PC-3 (cell line): ENCODE measurements around the gene DSG4.

Experiments used
- EZH2phosphoT487 ChIP-seq: fragments of 300-600 bp; sonication (generic); IDR thresholded peaks from 2 replicates; pipeline ENCODE4 v1.6.1; 2018; ENCODE audit warnings: mild to moderate bottlenecking, antibody characterized with exemption, low read length, borderline replicate concordance
- TF ChIP-seq, protein P1 (sequence below): fragments of 300-600 bp; sonication (generic); conservative IDR thresholded peaks from 2 replicates; pipeline ENCODE4 v1.5.1; 2017; ENCODE audit warnings: antibody characterized with exemption, low read depth, mild to moderate bottlenecking, low read length

- TF ChIP-seq, protein P1, sequence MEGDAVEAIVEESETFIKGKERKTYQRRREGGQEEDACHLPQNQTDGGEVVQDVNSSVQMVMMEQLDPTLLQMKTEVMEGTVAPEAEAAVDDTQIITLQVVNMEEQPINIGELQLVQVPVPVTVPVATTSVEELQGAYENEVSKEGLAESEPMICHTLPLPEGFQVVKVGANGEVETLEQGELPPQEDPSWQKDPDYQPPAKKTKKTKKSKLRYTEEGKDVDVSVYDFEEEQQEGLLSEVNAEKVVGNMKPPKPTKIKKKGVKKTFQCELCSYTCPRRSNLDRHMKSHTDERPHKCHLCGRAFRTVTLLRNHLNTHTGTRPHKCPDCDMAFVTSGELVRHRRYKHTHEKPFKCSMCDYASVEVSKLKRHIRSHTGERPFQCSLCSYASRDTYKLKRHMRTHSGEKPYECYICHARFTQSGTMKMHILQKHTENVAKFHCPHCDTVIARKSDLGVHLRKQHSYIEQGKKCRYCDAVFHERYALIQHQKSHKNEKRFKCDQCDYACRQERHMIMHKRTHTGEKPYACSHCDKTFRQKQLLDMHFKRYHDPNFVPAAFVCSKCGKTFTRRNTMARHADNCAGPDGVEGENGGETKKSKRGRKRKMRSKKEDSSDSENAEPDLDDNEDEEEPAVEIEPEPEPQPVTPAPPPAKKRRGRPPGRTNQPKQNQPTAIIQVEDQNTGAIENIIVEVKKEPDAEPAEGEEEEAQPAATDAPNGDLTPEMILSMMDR, result no peak
- TF ChIP-seq EZH2phosphoT487, result no peak
Measured at GRCh38 chr18:31417850-31418249, 41.3 kb downstream of the DSG4 start.
